ENCODE data around the gene SMG7. TPM values are rescaled to one million over a fixed set of nuclear protein-coding genes. Genes with fewer than 3 reads are reported as not detected.
A peak's percentile ranks its signal among the peaks of the same experiment; 100 is the strongest.

Gene SMG7
- total RNA-seq, 3 donors from 2014 or later (not counting 1 experiment from before 2014, with no cell fraction given): 56.5 to 78.5 (median 75.6) TPM

DNA sequence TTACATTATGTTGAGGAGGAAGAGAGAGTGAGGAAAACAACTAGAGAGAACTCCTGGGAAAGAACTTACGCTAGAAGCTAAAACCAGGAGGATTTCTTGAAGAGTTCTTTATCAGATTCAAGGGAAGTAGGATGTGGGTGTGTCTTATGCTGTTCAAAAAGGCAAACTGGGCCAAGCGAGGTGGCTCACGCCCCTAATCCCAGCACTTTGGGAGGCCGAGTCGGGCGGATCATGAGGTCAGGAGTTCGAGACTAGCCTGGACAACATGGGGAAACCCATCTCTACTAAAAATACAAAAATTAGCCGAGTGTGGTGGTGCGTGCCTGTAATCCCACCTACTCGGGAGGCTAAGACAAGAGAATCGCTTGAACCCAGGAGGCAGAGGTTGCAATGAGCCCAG lies 23.1 kb downstream of the SMG7 start:
- H3K4me3 Mint-ChIP-seq: no peak overlapping the region
- Histone ChIP-seq H3K27me3 (ENCODE audit: control insufficient read depth, insufficient read depth, low read length) (no peaks in the 10 kb centered on the region), H3K4me1 (ENCODE audit: control insufficient read depth, insufficient read depth, low read length) (peaks cover 3% of the 10 kb centered on the region), H3K36me3 (ENCODE audit: control insufficient read depth, insufficient read depth, low read length) (no peaks in the 10 kb centered on the region), H3K27ac (ENCODE audit: low read length) (no peak overlapping the region), H3K9me3 (ENCODE audit: control insufficient read depth, insufficient read depth, low read length) (no peaks in the 10 kb centered on the region), H3K4me3 (ENCODE audit: low read length) (no peak overlapping the region)
- intact Hi-C loops (cut with micrococcal nuclease): no loop called here
- H3K27ac Mint-ChIP-seq: no peak overlapping the region
- no peaks in the 10 kb centered on the region for H3K9me3 Mint-ChIP-seq
- H3K36me3 Mint-ChIP-seq: no peaks in the 10 kb centered on the region
- DNase-seq: no peak
- ATAC-seq: no peak
- no peaks in the 10 kb centered on the region for H3K27me3 Mint-ChIP-seq (ENCODE audit: low read depth in 2 of 2)
- TF ChIP-seq CTCF (IDR thresholded peaks at IDR 0.05): no peak
- WGBS (ENCODE audit: insufficient coverage): 96% methylated on average over 11 of the region's 11 CpGs
- H3K4me1 Mint-ChIP-seq: peaks cover 41 to 60% of the 10 kb centered on the region in 2 donors

DNA sequence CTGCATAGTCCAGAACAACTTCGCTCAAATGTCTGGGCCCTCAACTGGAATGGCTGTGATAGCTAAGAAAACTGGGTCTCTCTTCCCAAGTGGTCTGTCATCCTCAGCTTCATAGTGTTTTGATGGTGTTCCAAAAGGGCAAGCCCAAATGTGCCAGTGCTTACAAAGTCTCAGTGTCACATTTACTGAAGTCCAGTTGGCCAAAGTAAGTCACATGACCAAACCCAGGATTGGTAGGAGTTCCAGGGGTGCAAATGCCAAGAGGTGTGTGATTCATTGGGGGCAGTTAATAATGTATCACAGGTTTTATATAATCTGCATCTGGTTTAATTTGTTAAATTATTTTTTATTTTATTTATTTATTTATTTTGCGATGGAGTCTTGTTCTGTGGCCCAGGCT lies 24.9 kb downstream of the SMG7 start:
- Histone ChIP-seq H3K9me3 (ENCODE audit: control insufficient read depth, insufficient read depth, low read length) (no peaks in the 10 kb centered on the region), H3K27ac (ENCODE audit: low read length) (no peak overlapping the region), H3K27me3 (ENCODE audit: control insufficient read depth, insufficient read depth, low read length) (no peaks in the 10 kb centered on the region), H3K4me1 (ENCODE audit: control insufficient read depth, insufficient read depth, low read length) (peaks cover 3% of the 10 kb centered on the region), H3K36me3 (ENCODE audit: control insufficient read depth, insufficient read depth, low read length) (no peaks in the 10 kb centered on the region), H3K4me3 (ENCODE audit: low read length) (no peak overlapping the region)
- no peak for TF ChIP-seq CTCF (IDR thresholded peaks at IDR 0.05)
- WGBS (ENCODE audit: insufficient coverage): 97% methylated on average over 2 of the region's 2 CpGs
- Mint-ChIP-seq H3K36me3 (no peaks in the 10 kb centered on the region), H3K27me3 (ENCODE audit: low read depth in 2 of 2) (no peaks in the 10 kb centered on the region), H3K4me3 (no peak overlapping the region), H3K4me1 (peaks cover 42 to 56% of the 10 kb centered on the region in 2 donors), H3K9me3 (no peaks in the 10 kb centered on the region), H3K27ac (no peak overlapping the region)
- no peak for ATAC-seq
- DNase-seq: no peak
- intact Hi-C loops (cut with micrococcal nuclease): no loop called here

DNA sequence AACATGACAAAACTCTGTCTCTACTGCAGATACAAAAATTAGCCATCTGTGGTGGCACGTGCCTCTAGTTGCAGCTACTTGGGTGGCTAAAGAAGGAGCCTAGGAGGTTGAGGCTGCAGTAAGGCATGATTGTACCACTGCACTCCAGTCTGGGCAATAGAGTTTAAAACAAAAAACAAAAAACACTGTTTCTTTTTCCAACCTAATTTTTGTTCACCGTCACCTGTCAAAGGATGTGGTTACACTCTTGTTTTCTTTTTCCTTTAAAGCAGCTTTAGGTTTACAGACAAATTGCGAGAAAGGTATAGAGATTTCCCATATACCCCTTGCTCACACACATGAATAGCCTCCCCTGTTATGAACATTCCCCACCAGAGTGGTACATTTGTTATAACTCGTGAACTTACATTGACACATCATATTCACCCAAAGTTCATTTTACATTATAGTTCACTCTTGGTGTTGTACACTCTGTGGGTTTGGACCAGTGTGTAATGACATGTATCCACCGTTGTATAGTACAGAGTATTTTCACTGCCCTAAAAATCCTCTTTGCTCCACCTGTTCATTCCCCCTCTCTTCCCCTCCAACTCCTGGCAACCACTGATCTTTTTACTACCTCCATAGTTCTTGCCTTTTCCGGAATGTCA lies 26.2 kb downstream of the SMG7 start:
- WGBS (ENCODE audit: insufficient coverage): 23% methylated on average over 4 of the region's 6 CpGs
- ATAC-seq (peak in 2 of 3 donors; percentile 21 to 33), DNase-seq (peak in 1 of 2 donors; percentile 21)
- TF ChIP-seq CTCF (IDR thresholded peaks at IDR 0.05): no peak
- H3K27me3 Mint-ChIP-seq (ENCODE audit: low read depth in 2 of 2): no peaks in the 10 kb centered on the region
- no peaks in the 10 kb centered on the region for H3K36me3 ChIP-seq (ENCODE audit: control insufficient read depth, insufficient read depth, low read length)
- H3K9me3 Mint-ChIP-seq: no peaks in the 10 kb centered on the region
- no peaks in the 10 kb centered on the region for H3K9me3 ChIP-seq (ENCODE audit: control insufficient read depth, insufficient read depth, low read length)
- H3K27ac Mint-ChIP-seq: peak overlapping the region; percentile 14 to 62
- no peaks in the 10 kb centered on the region for H3K36me3 Mint-ChIP-seq
- peaks cover 38 to 49% of the 10 kb centered on the region in 2 donors for H3K4me1 Mint-ChIP-seq
- peak overlapping the region; percentile 60 for H3K4me3 Mint-ChIP-seq
- H3K27me3 ChIP-seq (ENCODE audit: control insufficient read depth, insufficient read depth, low read length): no peaks in the 10 kb centered on the region
- peaks cover 3% of the 10 kb centered on the region for H3K4me1 ChIP-seq (ENCODE audit: control insufficient read depth, insufficient read depth, low read length)
- intact Hi-C loops (cut with micrococcal nuclease): no loop called here
- no peak overlapping the region for H3K4me3 ChIP-seq (ENCODE audit: low read length)
- H3K27ac ChIP-seq (ENCODE audit: low read length): no peak overlapping the region
